OCI-LY3 (cell line): ENCODE measurements around the gene PRCP.

Experiments used
- H2AFZ ChIP-seq: fragments of 200-600, 300-600 bp; shearing (Covaris generic); 2 replicates; pipeline ENCODE4 v1.6.0; 2014; ENCODE audit warnings: antibody characterized with exemption, low read depth, low read length
- H3K27ac ChIP-seq: fragments of 200-600, 300-600 bp; sonication (generic); 2 replicates; pipeline ENCODE4 v1.5.1; 2014; ENCODE audit warnings: mild to moderate bottlenecking, low read length, moderate library complexity, mixed read lengths
- H3K27me3 ChIP-seq: fragments of 200-600, 300-600 bp; sonication (generic); 2 replicates; pipeline ENCODE4 v1.6.1; 2014; ENCODE audit warnings: low read depth, low read length, mixed read lengths
- H3K36me3 ChIP-seq: fragments of 200-600, 300-600 bp; sonication (generic); replicated peaks from 2 replicates; pipeline ENCODE3; 2014; ENCODE audit warnings: low read depth, low read length, mixed read lengths
- H3K4me1 ChIP-seq: fragments of 300-600, 200-600 bp; sonication (generic); 2 replicates; pipeline ENCODE4 v1.6.1; 2014; ENCODE audit warnings: low read length, mixed read lengths
- H3K4me2 ChIP-seq: fragments of 200-600, 300-600 bp; sonication (generic); 2 replicates; pipeline ENCODE4 v1.6.1; 2014; ENCODE audit warnings: low read length, mixed read lengths
- H3K4me3 ChIP-seq: fragments of 300-600, 200-600 bp; sonication (generic); 2 replicates; pipeline ENCODE4 v1.5.1; 2014; ENCODE audit warnings: antibody characterized with exemption, mild to moderate bottlenecking, low read length, moderate library complexity
- H3K79me2 ChIP-seq: fragments of 300-600, 200-600 bp; shearing (Covaris generic); 2 replicates; pipeline ENCODE4 v1.6.1; 2014; ENCODE audit warnings: mild to moderate bottlenecking, low read length, mixed read lengths
- H3K9ac ChIP-seq: fragments of 300-600, 200-600 bp; shearing (Covaris generic); 2 replicates; pipeline ENCODE4 v1.6.0; 2014; ENCODE audit warnings: mild to moderate bottlenecking, low read length, moderate library complexity
- H3K9me3 ChIP-seq: fragments of 200-600, 300-600 bp; shearing (Covaris generic); 2 replicates; pipeline ENCODE4 v1.6.1; 2014; ENCODE audit warnings: low read length, mixed read lengths; ENCODE audit not compliant: insufficient read depth
- H4K20me1 ChIP-seq: fragments of 200-600, 300-600 bp; sonication (generic); 2 replicates; pipeline ENCODE4 v1.6.1; 2016; ENCODE audit warnings: low read length, mixed read lengths; ENCODE audit not compliant: insufficient read depth
- EZH2phosphoT487 ChIP-seq: fragments of 200-600 bp; shearing (Covaris generic); IDR thresholded peaks from 2 replicates; pipeline ENCODE4 v1.6.1; 2018; ENCODE audit warnings: antibody characterized with exemption, mixed run types, low read depth
- TF ChIP-seq, protein P1 (sequence below): fragments of 200-600, 300-600 bp; sonication (generic); IDR thresholded peaks from 2 replicates; pipeline ENCODE4 v1.5.1; 2014; ENCODE audit warnings: antibody characterized with exemption, low read length, low read depth

Gene PRCP

DNA sequence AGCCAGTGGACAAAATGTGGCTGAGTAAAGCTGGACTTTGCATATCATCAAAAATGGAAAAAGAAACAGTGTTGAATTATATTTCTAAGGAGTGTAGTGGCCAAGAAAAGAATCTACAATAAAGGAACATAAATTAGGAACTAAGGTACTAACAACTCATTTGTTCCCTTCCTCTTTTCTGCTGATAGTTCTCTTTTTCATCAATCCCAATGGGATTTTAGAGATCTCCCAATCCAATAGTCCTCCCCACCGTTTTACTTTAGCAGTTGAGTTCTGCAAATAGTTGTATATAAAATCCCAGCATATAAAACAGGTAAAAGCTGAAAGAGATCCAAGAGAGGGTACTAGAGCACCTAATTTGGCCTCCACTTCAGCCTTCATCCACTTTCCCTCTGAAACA lies 2.0 kb downstream of the PRCP start:
- H3K27me3 ChIP-seq, result no peaks in the 10 kb centered on the region
- H2AFZ ChIP-seq, result no peak overlapping the region
- H3K36me3 ChIP-seq, result peaks cover 8% of the 10 kb centered on the region
- no peak overlapping the region for H3K27ac ChIP-seq
- TF ChIP-seq, protein P1, sequence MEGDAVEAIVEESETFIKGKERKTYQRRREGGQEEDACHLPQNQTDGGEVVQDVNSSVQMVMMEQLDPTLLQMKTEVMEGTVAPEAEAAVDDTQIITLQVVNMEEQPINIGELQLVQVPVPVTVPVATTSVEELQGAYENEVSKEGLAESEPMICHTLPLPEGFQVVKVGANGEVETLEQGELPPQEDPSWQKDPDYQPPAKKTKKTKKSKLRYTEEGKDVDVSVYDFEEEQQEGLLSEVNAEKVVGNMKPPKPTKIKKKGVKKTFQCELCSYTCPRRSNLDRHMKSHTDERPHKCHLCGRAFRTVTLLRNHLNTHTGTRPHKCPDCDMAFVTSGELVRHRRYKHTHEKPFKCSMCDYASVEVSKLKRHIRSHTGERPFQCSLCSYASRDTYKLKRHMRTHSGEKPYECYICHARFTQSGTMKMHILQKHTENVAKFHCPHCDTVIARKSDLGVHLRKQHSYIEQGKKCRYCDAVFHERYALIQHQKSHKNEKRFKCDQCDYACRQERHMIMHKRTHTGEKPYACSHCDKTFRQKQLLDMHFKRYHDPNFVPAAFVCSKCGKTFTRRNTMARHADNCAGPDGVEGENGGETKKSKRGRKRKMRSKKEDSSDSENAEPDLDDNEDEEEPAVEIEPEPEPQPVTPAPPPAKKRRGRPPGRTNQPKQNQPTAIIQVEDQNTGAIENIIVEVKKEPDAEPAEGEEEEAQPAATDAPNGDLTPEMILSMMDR, result no peak
- TF ChIP-seq EZH2phosphoT487, result no peak
- peak overlapping the region; percentile 17 for H3K4me2 ChIP-seq
- no peak overlapping the region for H3K4me3 ChIP-seq
- H4K20me1 ChIP-seq, result 0 out of 2 replicates have a peak, but pooled peaks cover 4% of the 10 kb centered on the region
- H3K9me3 ChIP-seq, result peaks cover 4% of the 10 kb centered on the region; the same call in 1 of the 2 replicates
- H3K4me1 ChIP-seq, result peaks cover 41% of the 10 kb centered on the region
- H3K9ac ChIP-seq, result no peak overlapping the region
- peaks cover 67% of the 10 kb centered on the region for H3K79me2 ChIP-seq

DNA sequence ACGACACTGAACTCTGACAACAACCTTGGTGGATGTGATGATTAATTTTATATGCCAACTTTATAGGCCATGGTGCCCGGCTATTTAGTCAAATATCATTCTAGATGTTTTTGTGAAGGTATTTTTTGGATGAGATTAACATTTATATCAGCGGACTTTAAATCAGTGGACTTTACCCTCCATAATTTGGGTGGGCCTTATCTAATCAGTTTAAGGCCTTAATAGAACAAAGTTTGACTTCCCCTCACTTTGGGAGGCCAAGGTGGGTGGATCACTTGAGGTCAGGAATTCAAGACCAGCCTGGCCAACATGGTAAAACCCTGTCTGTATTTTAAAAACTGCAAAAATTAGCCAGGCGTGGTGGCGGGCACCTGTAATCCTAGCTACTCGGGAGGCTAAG lies 4.0 kb downstream of the PRCP start:
- Histone ChIP-seq H3K79me2 (peaks cover 58% of the 10 kb centered on the region), H3K36me3 (peaks cover 8% of the 10 kb centered on the region), H3K4me2 (peak overlapping the region; percentile 1; the same call in 1 of the 2 replicates), H3K27ac (peak overlapping the region; percentile 26; the same call in 1 of the 2 replicates), H3K4me1 (peaks cover 32% of the 10 kb centered on the region), H3K4me3 (no peak overlapping the region), H2AFZ (no peak overlapping the region), H3K27me3 (no peaks in the 10 kb centered on the region), H3K9me3 (peaks cover 4% of the 10 kb centered on the region; the same call in 1 of the 2 replicates), H4K20me1 (0 out of 2 replicates have a peak, but pooled peaks cover 4% of the 10 kb centered on the region), H3K9ac (no peak overlapping the region)
- TF ChIP-seq, protein P1, result no peak
- TF ChIP-seq EZH2phosphoT487, result no peak

DNA sequence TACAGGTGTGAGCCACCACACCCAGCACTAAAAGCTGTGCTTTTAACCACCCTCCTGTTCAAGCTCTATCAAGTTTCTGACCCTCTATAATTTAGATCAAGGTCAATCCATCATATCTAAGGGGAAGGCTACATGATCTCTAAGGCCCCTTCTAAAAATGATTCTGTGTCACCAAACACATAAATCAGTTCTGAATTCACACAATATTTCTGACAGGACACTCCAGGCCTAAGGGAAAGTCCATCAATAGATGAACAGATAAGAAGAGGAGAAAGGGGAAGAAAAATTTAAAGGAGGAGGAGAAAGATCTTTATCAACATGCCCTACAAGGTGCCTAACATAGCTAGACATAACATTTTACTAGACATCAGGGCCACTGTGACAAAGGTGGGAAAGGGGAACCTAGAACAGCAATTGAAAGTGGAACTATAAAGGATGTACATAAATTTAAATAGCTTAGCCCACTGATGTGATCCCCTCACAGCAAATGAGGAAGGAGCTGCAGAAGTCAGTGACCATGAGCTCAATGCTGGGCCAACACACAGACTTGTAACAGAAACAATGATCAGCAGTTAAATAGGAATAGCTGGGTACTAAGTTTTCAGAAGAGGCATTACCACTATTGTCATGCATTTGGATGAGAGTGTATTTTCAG lies 4.7 kb downstream of the PRCP start:
- TF ChIP-seq, protein P1, result no peak
- no peak for TF ChIP-seq EZH2phosphoT487
- peak overlapping the region; percentile 26 for H3K4me2 ChIP-seq
- H3K36me3 ChIP-seq, result peaks cover 8% of the 10 kb centered on the region
- H3K9me3 ChIP-seq, result peaks cover 4% of the 10 kb centered on the region; the same call in 1 of the 2 replicates
- peak overlapping the region; percentile 26; the same call in 1 of the 2 replicates for H3K27ac ChIP-seq
- no peak overlapping the region for H2AFZ ChIP-seq
- H3K4me3 ChIP-seq, result no peak overlapping the region
- H3K9ac ChIP-seq, result no peak overlapping the region
- H4K20me1 ChIP-seq, result 0 out of 2 replicates have a peak, but pooled peaks cover 4% of the 10 kb centered on the region
- no peaks in the 10 kb centered on the region for H3K27me3 ChIP-seq
- H3K4me1 ChIP-seq, result peaks cover 38% of the 10 kb centered on the region
- peaks cover 58% of the 10 kb centered on the region for H3K79me2 ChIP-seq

DNA sequence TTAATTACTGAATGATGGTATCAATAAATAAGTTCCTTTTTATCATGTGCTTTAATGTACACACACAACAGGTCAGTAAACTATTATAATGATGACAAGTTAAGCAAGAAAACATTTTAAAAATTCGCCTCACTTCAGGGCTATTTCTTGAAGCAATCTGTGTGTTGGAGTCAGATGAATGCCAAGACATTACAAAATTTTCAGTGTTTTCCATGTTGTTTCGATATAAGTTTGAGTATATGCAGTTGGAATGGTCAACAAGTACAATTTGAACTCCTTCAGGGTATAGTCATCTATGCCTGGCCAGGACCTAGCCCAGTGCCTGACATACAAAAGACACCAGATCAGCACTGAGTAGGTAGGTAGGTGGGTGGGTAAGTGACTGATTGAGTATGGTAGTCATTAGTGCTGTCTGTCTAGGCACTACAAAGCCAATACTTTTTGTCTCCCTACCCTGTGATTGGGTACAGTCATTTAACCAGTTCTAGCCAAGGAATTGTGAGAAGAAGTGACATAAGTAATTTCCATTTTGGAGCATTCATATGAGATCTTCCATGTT lies 7.5 kb downstream of the PRCP start:
- peaks cover 4% of the 10 kb centered on the region; the same call in 1 of the 2 replicates for H3K9me3 ChIP-seq
- no peak for TF ChIP-seq EZH2phosphoT487
- TF ChIP-seq, protein P1, result no peak
- H2AFZ ChIP-seq, result no peak overlapping the region
- H3K36me3 ChIP-seq, result peaks cover 8% of the 10 kb centered on the region
- no peak overlapping the region for H3K9ac ChIP-seq
- no peaks in the 10 kb centered on the region for H3K27me3 ChIP-seq
- peaks cover 13% of the 10 kb centered on the region for H4K20me1 ChIP-seq
- H3K4me3 ChIP-seq, result no peak overlapping the region
- H3K79me2 ChIP-seq, result peaks cover 52% of the 10 kb centered on the region
- H3K4me1 ChIP-seq, result peaks cover 43% of the 10 kb centered on the region
- no peak overlapping the region for H3K27ac ChIP-seq
- no peak overlapping the region for H3K4me2 ChIP-seq
